COLO668 (cell line): ENCODE data around the gene OR11G2.
"Not testable (repeated sequence)": the region's sequence is repeated elsewhere in the genome, so short reads cannot be mapped to it uniquely, and the experiment has no call there.

Experiments
- DNase-seq: peaks from one replicate; lab custom pipeline; 2025; ENCODE audit not compliant: unreplicated experiment; lab: John Stamatoyannopoulos, UW

Gene OR11G2

DNA sequence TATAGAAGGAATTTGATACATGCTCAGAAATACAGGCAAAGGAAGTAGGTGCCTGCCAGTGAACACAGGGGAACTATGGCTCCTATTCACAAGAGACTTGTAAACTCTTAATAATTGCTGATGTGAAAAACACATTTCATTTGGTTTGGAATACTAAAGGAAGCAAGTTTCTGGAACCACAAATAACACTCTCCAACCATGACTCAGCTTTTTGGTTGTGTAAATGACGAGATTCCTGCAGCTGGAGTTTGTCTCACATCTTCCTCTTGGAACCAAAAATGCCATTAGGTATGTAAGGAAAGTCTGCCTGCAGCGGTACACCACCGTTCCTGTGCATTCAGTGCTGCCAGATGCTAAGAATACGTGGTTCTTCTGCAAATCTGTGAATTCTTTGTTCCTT lies 28.3 kb downstream of the OR11G2 start:
- no peak for DNase-seq

DNA sequence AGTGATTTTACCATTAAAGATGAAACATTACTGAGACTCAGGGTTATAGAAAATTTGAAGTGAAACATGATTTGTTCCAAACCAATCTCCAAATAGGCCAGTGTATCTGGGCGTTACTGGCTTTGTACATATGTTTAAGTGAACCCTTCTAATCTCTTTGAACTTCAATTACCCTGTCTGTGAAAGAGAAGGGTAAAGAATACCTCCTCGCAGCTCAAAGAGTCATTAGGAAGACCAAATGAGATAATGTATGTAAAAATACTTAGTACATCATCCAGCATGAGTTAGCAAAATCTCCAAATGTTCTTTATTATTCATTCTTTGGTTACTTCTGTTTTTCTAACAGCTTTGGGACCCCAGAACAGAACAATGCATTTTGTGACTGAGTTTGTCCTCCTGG lies 32.7 kb downstream of the OR11G2 start, which contains the start of gene OR11H6:
Gene OR11H6 (plus strand): TSS at position 301 of the 400 bp plus-strand sequence. CDS start 0 bp downstream, at position 301.
- no peak for DNase-seq

- no peak for DNase-seq
Observed at GRCh38 chr14:20228681-20229080, 38.0 kb downstream of the OR11G2 start, which contains the start of gene OR11H7. TSS of gene OR11H7 (plus strand) at chr14:20228981.

DNA sequence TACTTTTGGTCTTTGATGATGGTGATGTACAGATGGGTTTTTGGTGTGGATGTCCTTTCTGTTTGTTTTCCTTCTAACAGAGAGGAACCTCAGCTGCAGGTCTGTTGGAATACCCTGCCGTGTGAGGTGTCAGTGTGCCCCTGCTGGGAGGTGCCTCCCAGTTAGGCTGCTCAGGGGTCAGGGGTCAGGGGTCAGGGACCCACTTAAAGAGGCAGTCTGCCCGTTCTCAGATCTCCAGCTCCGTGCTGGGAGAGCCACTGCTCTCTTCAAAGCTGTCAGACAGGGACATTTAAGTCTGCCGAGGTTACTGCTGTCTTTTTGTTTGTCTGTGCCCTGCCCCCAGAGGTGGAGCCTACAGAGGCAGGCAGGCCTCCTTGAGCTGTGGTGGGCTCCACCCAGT lies 44.7 kb downstream of the OR11G2 start:
- DNase-seq, result not testable (repeated sequence)

DNA sequence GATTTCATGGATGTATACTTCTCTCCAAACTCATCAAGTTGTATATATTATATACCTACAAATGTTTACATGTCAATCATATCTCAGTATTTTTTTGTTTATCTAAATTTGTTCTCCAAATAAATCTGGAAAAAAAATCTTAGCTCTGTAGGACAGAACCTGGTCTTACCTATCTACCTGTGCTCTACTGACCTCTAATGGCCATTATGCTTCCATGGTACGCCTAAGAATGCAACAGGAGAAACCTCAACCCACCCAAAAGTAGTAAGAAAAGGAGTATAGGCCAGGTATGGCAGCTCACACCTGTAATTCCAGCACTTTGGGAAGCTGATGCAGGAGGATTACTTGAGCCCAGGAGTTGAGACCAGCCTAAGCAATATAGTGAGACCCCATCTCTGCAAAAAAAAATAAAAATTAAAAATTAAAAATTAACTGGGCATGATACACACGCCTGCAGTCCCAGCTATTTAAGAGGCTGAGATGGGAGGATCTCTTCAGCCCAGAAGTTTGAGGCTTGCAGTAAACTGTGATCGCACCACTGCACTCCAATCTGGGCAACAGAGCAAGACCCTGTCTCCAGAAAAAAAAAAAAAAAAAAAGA lies 57.0 kb downstream of the OR11G2 start:
- DNase-seq, result no peak
